Lung (tissue), 16 donors: ENCODE measurements around the gene FLNC. TPM values are rescaled to one million over a fixed set of nuclear protein-coding genes. Genes with fewer than 3 reads are reported as not detected.

Source experiments
- ATAC-seq: fragments of 200-7000 bp; cut with Tn5 transposase; one replicate; pipeline ENCODE4 v1.9.1; 2020; ENCODE audit warnings: moderate number of reproducible peaks; ENCODE audit not compliant: insufficient read depth, low FRiP score
- DNase-seq, 3 donors: peaks; one replicate each; pipeline ENCODE4 v3.0.0-alpha.2; 2013 to 2017
- H3K27ac ChIP-seq, 2 donors: one replicate each; pipeline ENCODE4 v1.5.1; 2013; ENCODE audit warnings: mild to moderate bottlenecking in 2 of 2, moderate library complexity in 2 of 2, control low read depth in 1 of 2, inconsistent platforms in 1 of 2, low read depth in 1 of 2, low read length in 1 of 2
- H3K27me3 ChIP-seq, 3 donors: one replicate each; pipeline ENCODE4 v1.5.1; 2013; ENCODE audit warnings: low read length in 2 of 3; ENCODE audit not compliant: control insufficient read depth in 3 of 3, insufficient read depth in 3 of 3
- H3K36me3 ChIP-seq, 4 donors: one replicate each; pipeline ENCODE4 v1.5.1; 2013; ENCODE audit warnings: low read length in 4 of 4, mild to moderate bottlenecking in 1 of 4, moderate library complexity in 1 of 4; ENCODE audit not compliant: control insufficient read depth in 4 of 4, insufficient read depth in 4 of 4
- H3K4me1 ChIP-seq, 5 donors: one replicate each; pipeline ENCODE4 v1.5.1; 2013; ENCODE audit warnings: low read length in 5 of 5, mild to moderate bottlenecking in 2 of 5, moderate library complexity in 1 of 5; ENCODE audit not compliant: control insufficient read depth in 5 of 5, insufficient read depth in 5 of 5
- H3K4me3 ChIP-seq: one replicate; pipeline ENCODE4 v1.5.1; 2013; ENCODE audit warnings: mild to moderate bottlenecking, control low read depth, moderate library complexity
- H3K9ac ChIP-seq, 2 donors: one replicate each; pipeline ENCODE4 v1.5.1; 2013; ENCODE audit warnings: low read length in 2 of 2, control low read depth in 1 of 2; ENCODE audit not compliant: insufficient read depth in 1 of 2
- H3K9me3 ChIP-seq, 4 donors: one replicate each; pipeline ENCODE4 v1.5.1; 2013; ENCODE audit warnings: low read length in 3 of 4, mild to moderate bottlenecking in 1 of 4, moderate library complexity in 1 of 4; ENCODE audit not compliant: control insufficient read depth in 4 of 4, insufficient read depth in 3 of 4
- WGBS, 2 donors: extraction: QIAGEN DNeasy Blood & Tissue Kit; methylation state at CpG; one replicate each; pipeline ENCODE4 v1.1.7; 2013; 5-methylcytosine and 5-hydroxymethylcytosine counted together
- long read RNA-seq, 5 donors: transcript quantifications; one replicate each; lab custom pipeline, GENCODE V29; 2026
- polyA plus RNA-seq, 2 donors: library from polyadenylated mRNA; stranded (reverse); fragments of 200-250 nt; gene quantifications; one replicate each; pipeline ENCODE4 v1.2.1, GENCODE V29; 2013
- total RNA-seq, 2 donors: library from RNA; depleted of rRNA in 1 of 2; stranded (reverse); fragments of >200 nt in 1 of 2; gene quantifications; one replicate each; pipeline ENCODE4 v1.2.1, GENCODE V29; 2014 to 2021
- TF ChIP-seq, protein P1 (sequence below): IDR thresholded peaks from 2 replicates; pipeline ENCODE4 v1.5.1; 2012; ENCODE audit warnings: mild to moderate bottlenecking; ENCODE audit errors: control extremely low read depth, extremely low read depth
- donor health status: control.
- donor health status: control.
- donor health status: Bipolar disorder and iron deficiency.
- donor health status: healthy.
- donor health status: DM: yes; HTN: yes; CAD: no.

FLNC gene, protein sequence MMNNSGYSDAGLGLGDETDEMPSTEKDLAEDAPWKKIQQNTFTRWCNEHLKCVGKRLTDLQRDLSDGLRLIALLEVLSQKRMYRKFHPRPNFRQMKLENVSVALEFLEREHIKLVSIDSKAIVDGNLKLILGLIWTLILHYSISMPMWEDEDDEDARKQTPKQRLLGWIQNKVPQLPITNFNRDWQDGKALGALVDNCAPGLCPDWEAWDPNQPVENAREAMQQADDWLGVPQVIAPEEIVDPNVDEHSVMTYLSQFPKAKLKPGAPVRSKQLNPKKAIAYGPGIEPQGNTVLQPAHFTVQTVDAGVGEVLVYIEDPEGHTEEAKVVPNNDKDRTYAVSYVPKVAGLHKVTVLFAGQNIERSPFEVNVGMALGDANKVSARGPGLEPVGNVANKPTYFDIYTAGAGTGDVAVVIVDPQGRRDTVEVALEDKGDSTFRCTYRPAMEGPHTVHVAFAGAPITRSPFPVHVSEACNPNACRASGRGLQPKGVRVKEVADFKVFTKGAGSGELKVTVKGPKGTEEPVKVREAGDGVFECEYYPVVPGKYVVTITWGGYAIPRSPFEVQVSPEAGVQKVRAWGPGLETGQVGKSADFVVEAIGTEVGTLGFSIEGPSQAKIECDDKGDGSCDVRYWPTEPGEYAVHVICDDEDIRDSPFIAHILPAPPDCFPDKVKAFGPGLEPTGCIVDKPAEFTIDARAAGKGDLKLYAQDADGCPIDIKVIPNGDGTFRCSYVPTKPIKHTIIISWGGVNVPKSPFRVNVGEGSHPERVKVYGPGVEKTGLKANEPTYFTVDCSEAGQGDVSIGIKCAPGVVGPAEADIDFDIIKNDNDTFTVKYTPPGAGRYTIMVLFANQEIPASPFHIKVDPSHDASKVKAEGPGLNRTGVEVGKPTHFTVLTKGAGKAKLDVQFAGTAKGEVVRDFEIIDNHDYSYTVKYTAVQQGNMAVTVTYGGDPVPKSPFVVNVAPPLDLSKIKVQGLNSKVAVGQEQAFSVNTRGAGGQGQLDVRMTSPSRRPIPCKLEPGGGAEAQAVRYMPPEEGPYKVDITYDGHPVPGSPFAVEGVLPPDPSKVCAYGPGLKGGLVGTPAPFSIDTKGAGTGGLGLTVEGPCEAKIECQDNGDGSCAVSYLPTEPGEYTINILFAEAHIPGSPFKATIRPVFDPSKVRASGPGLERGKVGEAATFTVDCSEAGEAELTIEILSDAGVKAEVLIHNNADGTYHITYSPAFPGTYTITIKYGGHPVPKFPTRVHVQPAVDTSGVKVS (N-terminal part only)
- 10 to 100 TPM; 13.3 to 24.2 TPM for total RNA-seq
- 1 to 10 TPM; 2.0 to 2.2 TPM for polyA plus RNA-seq
- long read RNA-seq, donor 1, partial matches to known transcripts, result 6 of 6 reads
- long read RNA-seq, donor 1, other reads (novel, unspliced or antisense), result 0 of 6 reads
- long read RNA-seq, donor 2, result 0 reads
- long read RNA-seq, donor 3, result 0 reads
- long read RNA-seq, donor 4, result 0 reads
- long read RNA-seq, donor 5, result 0 reads

DNA sequence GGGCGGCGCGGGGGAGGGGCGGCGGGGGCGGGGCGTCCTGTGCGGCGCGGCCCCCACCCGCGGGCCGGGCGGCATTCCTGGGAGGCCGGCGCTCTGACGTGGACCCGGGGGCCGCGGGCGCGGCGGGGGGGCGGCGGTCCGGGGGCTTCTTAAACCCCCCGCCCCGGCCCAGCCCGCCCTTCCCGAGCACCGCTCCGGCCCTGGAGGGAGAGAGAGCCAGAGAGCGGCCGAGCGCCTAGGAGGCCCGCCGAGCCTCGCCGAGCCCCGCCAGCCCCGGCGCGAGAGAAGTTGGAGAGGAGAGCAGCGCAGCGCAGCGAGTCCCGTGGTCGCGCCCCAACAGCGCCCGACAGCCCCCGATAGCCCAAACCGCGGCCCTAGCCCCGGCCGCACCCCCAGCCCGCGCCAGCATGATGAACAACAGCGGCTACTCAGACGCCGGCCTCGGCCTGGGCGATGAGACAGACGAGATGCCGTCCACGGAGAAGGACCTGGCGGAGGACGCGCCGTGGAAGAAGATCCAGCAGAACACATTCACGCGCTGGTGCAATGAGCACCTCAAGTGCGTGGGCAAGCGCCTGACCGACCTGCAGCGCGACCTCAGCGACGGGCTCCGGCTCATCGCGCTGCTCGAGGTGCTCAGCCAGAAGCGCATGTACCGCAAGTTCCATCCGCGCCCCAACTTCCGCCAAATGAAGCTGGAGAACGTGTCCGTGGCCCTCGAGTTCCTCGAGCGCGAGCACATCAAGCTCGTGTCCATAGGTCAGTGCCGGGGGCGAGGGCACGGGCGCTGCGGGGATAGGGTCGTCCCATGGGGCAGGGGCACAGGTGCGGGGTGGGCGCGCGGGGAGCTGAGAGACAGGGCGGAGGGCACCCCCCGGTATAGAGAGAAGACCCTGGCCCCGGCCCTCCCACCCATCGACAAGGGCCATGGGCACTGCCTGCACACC lies at the start of gene FLNC:
Gene FLNC (plus strand): TSS at position 176 of the 947 bp plus-strand sequence. CDS start 232 bp downstream, at position 408.
- peaks cover 0 to 5% (median 0%) of the 10 kb centered on the region in 3 donors for H3K27me3 ChIP-seq
- DNase-seq (peak; percentile 80 to 81 (median 80)), ATAC-seq (peak; percentile 10)
- 3% methylated on average over 61 to 109 of the region's 109 CpGs for WGBS, 2 donors
- peak within 1 kb of the TSS; percentile 18 for H3K4me3 ChIP-seq
- H3K27ac ChIP-seq, result peak within 1 kb of the TSS in 1 of 2 donors; percentile 93
- no peaks in the 10 kb centered on the region for H3K9me3 ChIP-seq
- TF ChIP-seq, protein P1, sequence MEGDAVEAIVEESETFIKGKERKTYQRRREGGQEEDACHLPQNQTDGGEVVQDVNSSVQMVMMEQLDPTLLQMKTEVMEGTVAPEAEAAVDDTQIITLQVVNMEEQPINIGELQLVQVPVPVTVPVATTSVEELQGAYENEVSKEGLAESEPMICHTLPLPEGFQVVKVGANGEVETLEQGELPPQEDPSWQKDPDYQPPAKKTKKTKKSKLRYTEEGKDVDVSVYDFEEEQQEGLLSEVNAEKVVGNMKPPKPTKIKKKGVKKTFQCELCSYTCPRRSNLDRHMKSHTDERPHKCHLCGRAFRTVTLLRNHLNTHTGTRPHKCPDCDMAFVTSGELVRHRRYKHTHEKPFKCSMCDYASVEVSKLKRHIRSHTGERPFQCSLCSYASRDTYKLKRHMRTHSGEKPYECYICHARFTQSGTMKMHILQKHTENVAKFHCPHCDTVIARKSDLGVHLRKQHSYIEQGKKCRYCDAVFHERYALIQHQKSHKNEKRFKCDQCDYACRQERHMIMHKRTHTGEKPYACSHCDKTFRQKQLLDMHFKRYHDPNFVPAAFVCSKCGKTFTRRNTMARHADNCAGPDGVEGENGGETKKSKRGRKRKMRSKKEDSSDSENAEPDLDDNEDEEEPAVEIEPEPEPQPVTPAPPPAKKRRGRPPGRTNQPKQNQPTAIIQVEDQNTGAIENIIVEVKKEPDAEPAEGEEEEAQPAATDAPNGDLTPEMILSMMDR, result no peak
- peak within 1 kb of the TSS in 1 of 2 donors; percentile 20 for H3K9ac ChIP-seq
- H3K36me3 ChIP-seq, result no peaks in the 10 kb centered on the region
- H3K4me1 ChIP-seq, result peaks cover 0 to 45% (median 14%) of the 10 kb centered on the region in 5 donors

DNA sequence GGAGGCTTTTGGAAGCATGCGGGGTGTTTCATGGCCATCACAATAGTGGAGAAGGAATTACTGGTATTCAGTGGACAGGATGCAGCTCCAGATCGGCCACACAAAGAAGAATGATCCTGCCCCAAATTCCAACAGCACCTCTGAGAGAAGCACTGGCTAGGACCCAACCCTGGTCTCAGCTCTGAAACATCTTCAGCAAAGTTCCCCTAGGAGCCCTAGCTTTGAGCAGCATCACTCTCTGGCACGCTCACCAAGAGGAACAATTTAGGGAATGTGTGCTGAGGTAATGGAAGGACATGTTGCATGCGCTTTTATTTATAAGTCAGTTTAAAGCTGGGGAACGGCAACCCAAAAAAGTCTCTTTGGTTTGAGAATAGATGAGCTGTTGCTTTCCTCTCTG lies 49.1 kb upstream of the FLNC start:
- Histone ChIP-seq H3K4me3 (no peak overlapping the region), H3K9ac (no peak overlapping the region), H3K4me1 (peaks cover 0 to 8% (median 0%) of the 10 kb centered on the region in 5 donors), H3K27me3 (no peaks in the 10 kb centered on the region), H3K9me3 (peaks cover 0 to 5% (median 0%) of the 10 kb centered on the region in 4 donors), H3K36me3 (no peaks in the 10 kb centered on the region), H3K27ac (no peak overlapping the region)
- WGBS, 2 donors, result 85% methylated on average over 5 of the region's 5 CpGs
- TF ChIP-seq, protein P1, result no peak
- no peak for DNase-seq
- no peak for ATAC-seq

DNA sequence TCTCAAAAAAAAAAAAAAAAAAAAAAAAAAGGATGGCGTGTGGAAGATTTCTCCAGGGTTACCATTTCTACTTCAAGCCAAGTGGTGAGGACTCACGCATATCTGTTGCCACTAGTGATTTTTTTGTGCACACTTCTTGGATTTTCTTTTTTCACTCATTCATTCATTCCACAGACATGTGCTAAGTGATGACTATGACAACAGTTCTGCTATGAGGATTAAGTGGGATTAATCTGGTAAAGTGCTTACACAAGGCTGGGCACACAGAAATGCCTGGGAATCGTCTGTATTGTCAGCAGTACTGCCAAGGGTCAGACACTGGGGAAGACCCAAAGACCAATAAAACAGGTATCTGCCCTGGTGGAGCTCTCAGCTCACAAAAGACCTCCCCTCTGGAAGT lies 48.4 kb upstream of the FLNC start:
- Histone ChIP-seq H3K4me3 (no peak overlapping the region), H3K9me3 (peaks cover 0 to 2% (median 0%) of the 10 kb centered on the region in 4 donors), H3K4me1 (peaks cover 0 to 8% (median 0%) of the 10 kb centered on the region in 5 donors), H3K27ac (no peak overlapping the region), H3K27me3 (no peaks in the 10 kb centered on the region), H3K36me3 (no peaks in the 10 kb centered on the region), H3K9ac (no peak overlapping the region)
- TF ChIP-seq, protein P1, result no peak
- 73 to 85% methylated on average over 3 of the region's 3 CpGs for WGBS, 2 donors
- no peak for DNase-seq
- ATAC-seq, result no peak
